ENCODE results near the gene F2.
"Not testable (repeated sequence)": the region's sequence is repeated elsewhere in the genome, so short reads cannot be mapped to it uniquely, and the experiment has no call there.

Gene F2

DNA sequence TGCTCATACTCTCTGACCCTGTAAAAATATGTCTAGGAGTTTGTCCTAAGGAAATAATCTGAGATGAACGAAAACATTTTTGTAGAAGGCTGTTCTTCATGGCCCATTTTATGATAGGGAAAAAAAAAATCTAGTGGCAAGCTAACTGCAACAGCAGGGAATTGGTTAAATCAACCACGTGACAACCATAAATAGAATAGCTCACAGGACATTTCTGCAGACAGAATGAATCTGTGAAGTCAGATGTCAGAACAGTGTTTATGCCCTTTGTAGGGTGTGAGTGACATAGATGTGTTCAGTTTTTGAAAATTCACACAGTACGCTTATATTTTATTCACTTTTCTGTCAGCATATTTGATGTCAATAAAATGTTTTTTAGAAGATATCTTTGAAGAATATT lies 34.6 kb upstream of the F2 start:
- DNase-seq (ENCODE audit: low read depth in 2 of 2, low spot score in 1 of 2): no peak

DNA sequence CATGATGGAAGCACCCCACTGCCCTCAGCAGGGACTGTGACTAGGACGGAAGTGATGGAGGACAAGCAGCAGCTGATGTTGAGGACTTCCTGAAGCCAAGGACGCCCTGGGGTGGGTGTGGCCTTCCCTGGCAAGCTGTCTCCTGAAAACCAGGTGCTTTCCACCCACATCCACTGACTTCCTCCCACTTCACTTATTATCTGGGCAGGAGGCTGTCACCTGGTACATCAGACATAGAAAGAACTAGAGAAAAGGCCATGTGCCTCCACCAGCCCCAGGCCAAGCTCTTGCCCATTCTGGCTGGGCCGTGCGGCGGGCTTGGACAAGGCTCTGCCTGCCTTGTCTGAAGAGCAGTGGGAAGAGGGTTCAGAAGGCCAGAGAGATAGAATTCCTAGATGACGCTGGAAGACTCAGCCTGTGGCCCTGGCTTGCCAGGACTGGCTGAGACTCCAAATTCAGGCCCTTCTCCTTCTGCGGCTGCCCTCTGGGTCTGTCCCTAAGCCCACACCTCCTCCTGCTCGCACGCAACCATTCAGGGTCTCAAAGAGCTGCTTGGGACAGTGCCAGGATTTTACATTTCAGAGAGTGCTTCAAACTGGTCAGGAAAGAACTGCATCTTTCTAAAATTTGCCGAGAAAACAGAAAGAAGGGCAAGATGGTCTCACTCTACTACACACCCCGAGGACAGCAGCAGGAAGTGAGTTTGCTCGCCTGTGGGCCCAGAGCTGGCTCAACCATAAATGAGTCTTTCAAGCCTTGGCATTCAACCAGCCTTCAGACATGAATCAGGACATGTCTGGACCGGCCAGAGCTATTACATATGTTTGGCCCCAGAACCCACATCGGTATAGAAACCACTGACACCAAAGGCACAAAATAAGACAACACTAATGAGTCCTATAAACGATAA lies 31.9 kb upstream of the F2 start:
- no peak for DNase-seq (ENCODE audit: low read depth in 2 of 2, low spot score in 1 of 2)

DNA sequence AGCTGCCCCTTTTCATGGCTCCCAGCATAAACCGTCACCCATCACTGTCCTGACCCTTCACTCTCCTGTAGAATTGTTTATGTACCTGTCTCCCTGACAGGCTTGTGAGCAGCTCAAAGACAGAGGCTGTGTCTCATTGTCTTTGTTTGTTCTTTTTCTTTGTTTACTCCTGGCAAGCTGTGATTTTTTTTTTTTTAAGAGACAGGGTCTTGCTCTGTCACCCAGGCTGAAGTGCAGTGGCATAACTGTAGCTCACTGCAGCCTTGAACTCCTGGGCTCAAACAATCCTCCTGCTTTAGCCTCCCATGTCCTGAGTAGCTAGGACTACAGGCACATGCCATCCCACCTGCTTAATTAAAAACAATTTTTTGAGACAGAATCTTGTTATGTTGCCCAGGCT lies 28.3 kb upstream of the F2 start:
- no peak for DNase-seq (ENCODE audit: low read depth in 2 of 2, low spot score in 1 of 2)

DNA sequence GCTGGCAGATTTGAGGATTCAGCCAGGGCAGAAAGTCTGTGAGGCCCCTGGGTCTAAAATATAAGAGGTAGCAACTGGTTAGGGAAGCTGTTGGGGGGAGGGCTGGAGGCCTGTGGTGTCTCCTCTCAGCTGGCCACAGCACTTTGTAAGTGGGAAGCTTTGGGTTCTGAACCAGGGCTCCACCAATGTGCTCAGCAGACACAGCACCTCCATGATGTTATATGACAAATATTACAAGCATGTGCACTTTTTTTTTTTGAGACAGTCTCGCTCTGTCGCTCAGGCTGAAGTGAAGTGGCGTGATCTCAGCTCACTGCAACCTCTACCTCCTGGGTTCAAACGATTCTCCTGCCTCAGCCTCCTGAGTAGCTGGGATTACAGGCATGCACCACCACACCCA lies 26.6 kb upstream of the F2 start:
- no peak for DNase-seq (ENCODE audit: low read depth in 2 of 2, low spot score in 1 of 2)

DNA sequence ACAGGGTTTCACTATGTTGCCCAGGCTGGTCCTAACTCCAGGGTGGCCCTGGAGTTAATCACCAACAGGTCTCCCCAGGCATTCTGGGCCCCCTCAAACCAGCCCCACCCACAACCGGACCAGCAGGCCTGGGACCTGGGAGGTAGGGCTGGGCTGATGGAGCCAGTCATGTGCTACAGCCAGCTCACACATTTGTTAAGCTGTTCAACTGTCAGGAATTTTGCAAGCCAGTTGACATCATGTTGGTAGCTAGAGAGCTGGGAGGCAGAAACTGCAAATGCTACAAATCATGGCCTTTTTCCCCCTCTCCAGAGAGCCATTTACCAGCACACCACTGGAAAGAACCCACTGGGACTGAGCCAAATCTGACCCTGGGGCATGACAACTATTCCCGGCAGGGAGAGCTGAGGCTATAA lies 25.4 kb upstream of the F2 start:
- DNase-seq (ENCODE audit: low read depth in 2 of 2, low spot score in 1 of 2): no peak

DNA sequence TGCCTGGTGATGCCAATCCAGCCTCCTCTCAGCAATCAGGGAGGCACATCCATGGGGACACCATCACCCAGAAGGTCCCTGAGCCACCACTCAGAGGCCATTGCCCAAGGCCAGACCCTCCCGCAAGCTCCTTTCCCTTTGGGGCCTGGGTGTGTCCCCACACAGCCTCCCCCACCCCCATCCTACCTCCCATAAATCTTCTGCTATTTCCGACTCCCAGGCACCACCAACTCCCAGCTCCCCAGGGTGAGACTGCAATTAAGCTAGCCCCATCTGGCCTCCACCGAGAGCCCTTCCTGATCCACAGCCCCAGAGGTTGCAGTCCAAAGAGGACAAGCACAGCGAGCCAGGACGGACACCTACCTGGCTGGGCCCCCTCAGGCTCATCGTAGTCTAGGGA lies 24.9 kb upstream of the F2 start:
- no peak for DNase-seq (ENCODE audit: low read depth in 2 of 2, low spot score in 1 of 2)

DNA sequence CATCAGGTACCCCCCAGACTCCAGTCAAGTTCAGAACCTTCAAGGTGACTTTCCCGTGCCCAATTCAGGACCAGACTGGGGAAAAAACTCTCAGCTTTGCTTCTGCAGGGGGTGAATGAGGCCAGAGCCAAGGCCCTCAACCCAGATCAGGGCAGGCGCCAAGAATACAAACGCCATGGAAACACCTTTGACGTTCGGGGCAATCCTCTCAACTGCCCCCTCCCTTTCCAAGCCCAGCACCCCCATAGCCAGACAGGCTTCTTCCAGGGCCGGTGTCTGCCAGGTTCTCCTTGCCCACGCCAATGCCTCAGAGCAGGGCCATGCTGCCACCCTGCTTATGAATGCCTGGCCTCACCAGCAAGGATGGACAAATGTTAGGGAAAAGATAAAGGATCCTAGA lies 24.4 kb upstream of the F2 start:
- DNase-seq (ENCODE audit: low read depth in 2 of 2, low spot score in 1 of 2): no peak

DNA sequence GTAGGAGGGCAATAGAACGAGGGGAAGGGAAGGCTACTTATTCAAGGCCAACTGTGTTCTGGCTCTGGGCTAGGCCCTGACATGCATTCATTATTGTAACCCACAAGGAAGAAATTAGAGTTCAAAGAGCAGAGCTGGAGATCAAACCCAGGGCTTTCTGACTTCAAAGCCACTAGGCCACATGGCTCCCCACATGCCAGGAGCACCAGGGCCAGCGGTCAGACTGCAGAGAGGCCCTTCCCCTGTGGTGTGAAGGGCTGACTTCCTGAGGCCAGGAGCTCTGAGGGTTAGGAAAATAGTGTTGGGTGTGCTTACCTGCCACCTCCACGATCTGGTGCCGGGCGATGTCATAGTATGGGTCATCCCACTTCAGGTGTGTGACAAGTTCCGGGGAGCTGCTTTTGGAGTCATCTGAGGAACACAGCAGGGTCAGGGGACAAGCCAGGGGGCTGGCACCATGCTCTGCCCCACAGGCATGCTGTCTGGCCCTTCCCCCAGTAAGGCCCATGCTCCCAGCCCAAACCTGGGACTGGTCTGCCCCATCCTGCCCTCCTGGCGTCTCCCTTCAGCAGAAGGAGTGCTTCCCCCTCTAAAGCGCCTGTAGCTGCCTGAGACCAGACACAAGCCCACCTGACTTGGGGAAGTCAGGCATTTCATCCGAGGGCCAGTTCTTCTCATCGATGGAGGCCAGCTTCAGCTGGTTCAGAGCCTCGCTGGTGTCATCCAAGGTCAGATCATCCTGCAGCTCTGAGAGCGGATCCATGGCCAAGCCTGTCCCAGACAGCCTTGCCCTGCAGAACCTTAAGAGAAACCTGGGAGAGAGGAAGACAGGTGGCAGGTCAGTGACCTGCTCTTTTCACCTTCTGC lies 23.4 kb upstream of the F2 start:
- DNase-seq (ENCODE audit: low read depth in 2 of 2, low spot score in 1 of 2): no peak

DNA sequence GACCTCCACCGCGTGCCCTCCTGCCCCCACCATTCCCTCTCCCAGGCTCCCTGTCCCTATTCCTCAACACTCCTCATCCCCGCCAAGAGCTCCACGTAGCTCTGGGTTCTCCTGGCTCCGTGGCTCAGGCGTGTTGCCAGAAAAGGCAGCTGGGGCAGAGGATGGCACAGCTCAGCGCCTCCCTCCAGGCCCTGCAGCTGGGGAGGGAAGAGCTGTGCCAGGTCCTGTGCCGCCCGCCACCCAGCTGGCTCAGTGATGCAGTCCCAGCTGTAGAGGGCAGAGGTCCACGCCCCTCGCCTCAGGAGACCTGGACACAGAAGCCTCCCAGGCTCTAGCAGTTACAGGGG lies 22.8 kb upstream of the F2 start:
- DNase-seq (ENCODE audit: low read depth in 2 of 2, low spot score in 1 of 2): no peak

DNA sequence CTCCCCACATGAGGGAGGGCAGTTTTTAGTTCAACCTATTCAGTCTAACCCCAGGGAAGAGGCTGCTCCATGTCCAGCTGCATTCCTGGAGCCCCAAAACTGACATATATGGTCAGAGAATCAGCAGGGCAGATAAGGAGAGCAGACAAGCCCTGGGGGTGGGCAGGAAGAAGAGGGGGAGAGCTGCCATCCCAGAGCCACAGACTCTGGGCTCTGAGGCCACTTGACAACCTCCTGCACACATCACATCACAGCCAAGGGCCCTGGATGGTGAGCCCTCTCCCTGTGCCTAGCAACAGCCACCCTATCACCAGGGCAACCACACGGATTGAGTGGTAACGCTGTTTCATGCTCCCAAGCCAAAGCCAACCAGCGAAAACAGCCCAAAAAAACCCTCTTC lies 21.7 kb upstream of the F2 start:
- no peak for DNase-seq (ENCODE audit: low read depth in 2 of 2, low spot score in 1 of 2)

DNA sequence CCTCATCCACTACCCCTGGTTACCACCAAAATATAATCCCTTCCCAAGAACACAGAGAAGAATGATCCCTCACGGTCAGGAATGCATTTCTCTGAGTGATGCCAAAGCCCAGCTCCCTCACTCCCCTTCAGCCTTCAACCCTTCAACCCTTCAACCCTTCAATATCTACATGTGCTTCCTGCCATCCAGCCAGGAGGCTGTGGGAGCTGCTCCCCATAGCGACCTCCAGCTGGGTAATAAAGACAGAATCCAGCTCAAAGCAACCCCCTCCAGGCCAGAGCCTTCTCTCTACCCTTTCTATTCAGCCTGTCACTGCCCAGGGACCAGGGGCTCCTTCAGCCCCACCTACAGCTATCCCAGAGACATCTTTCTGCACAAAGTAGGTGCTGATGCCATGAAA lies 21.3 kb upstream of the F2 start:
- DNase-seq (ENCODE audit: low read depth in 2 of 2, low spot score in 1 of 2): no peak

DNA sequence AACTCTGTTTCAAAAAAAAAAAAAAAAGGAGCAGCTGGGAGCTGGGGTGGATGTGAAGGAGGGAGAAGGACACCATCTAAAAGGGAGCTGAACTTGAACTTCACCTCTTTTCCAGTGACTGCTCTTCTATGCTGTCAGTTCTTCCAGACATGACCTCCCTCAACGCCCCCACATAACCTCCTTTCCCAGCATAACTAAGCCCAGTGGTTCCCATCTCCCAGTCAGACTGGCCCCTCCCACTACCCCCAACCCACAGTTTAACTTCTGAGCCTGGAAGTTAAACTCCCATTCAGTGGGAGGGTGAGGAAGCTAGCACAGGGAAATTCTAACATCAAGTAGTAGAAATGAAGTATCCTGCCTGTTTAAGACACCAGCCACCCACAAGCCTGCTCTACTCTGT lies 20.4 kb upstream of the F2 start:
- DNase-seq (ENCODE audit: low read depth in 2 of 2, low spot score in 1 of 2): no peak

DNA sequence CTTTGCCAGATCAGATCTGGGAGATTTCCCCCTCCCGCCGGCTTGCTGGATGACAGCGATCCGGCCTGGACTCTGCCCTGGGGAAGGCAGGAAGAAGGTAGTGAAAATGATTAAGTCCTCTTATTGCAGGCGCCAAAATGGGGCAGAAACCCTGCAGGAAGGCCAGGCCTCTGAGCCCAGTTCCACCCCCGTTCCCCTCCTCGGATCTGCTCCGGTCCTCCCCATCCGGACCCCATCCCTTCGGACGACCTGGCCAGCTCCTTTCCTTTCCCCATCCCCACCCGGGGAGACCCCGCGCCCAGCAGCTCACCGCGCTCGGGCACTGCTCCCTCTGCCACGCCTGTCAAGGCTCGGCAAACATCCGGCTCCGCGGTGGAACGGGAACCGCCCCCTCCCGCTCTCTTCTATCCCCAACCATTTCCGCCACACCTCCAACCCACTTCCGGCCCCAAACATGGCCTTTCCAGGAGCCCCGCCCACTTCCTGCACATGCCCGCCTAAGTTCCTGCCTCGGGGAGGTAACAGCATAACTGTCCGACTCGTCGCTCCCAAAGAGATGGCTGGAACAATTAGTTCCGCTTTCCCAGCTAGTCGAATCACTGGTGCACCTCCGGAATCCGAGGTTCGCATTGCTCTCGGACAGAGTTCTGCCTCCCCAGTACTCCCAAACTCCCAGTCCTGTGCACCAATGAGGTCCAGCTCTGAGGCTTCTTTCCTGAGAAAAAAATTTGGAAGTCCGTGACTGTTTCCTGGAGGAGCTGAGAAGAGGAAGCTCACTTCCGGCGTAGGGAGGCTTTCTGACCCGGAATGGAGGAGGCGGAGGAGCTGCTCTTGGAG lies 18.6 kb upstream of the F2 start, which contains the start of the genes ARHGAP1 and ZNF408:
TSS of gene ARHGAP1 (minus strand) at position 379 of the 837 bp plus-strand sequence. CDS start 4,512 bp downstream, outside the sequence.
TSS of gene ZNF408 (plus strand) at position 791 of the 837 bp plus-strand sequence. CDS start at position 808, 17 bp downstream.
- DNase-seq (ENCODE audit: low read depth in 2 of 2, low spot score in 1 of 2): peak; percentile 98 to 99

DNA sequence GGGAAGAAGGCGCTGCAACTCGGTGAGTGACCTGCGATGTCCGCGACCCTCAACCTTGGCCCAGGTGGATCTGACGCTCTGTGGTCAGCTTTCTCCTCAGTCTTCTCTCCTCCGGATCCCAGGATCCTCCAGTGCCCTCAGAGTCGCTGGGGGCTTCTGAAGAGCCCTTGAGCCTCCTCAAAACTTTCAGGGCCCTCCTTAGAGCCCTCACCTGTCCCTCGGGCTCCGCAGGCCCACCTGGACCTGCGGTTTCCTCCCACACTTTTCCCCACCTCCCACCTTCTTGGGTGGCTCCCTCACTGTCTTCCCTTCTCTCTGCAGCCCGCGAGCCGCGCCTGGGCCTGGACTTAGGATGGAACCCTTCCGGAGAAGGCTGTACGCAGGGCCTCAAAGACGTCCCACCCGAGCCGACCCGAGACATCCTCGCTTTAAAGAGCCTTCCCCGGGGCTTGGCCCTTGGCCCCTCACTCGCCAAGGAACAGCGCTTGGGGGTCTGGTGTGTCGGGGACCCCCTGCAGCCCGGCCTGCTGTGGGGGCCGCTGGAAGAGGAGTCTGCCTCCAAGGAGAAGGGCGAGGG lies 17.8 kb upstream of the F2 start:
- DNase-seq (ENCODE audit: low read depth in 2 of 2, low spot score in 1 of 2): no peak

DNA sequence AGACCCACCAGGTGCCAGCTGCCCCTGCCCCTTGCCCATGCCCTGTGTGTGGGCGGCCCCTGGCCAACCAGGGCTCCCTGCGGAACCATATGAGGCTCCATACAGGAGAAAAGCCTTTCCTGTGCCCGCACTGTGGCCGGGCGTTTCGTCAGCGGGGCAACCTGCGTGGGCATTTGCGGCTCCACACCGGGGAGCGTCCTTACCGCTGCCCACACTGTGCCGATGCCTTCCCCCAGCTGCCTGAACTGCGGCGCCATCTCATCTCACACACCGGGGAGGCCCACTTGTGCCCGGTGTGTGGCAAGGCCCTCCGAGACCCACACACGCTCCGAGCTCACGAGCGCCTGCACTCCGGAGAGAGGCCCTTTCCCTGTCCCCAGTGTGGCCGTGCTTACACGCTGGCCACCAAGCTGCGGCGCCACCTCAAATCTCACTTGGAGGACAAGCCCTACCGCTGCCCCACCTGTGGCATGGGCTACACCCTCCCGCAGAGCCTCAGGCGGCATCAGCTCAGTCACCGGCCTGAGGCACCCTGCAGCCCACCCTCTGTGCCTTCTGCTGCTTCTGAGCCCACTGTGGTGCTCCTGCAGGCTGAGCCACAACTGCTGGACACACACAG lies 13.8 kb upstream of the F2 start:
- no peak for DNase-seq (ENCODE audit: low read depth in 2 of 2, low spot score in 1 of 2)

DNA sequence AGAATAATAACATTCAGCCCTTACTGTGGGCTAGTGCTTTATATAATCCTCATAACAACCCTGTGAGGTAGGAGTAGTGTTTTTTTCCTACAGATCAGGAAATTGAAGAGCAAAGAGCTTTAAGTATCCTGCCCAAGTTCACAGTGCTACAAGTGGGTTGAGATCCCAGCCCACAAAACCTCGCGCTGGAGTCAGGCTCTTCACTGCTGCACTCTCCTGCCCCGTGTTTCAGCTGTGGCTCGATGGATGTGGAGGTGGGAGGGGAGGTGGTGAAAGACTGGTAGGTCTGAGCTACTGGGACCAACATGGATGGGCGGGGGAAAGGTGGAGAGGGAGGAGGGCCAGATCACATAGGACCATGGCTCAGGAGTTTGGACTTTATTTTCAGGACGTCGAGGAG lies 12.1 kb upstream of the F2 start:
- DNase-seq (ENCODE audit: low read depth in 2 of 2, low spot score in 1 of 2): no peak

DNA sequence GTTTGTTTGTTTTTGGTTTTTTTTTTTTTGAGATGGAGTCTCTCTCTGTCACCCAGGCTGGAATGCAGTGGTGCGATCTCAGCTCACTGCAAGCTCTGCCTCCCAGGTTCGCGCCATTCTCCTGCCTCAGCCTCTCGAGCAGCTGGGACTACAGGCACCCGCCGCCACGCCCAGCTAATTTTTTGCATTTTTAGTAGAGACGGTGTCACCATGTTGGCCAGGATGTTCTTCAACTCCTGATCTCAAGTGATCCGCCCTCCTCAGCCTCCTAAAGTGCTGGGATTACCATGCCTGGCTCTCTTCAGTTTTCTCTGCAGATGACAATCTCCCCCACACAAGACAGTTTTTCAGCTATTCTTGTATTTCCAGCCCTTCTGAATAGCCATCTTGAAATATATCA lies 9.7 kb upstream of the F2 start:
- DNase-seq (ENCODE audit: low read depth in 2 of 2, low spot score in 1 of 2): not testable (repeated sequence)

DNA sequence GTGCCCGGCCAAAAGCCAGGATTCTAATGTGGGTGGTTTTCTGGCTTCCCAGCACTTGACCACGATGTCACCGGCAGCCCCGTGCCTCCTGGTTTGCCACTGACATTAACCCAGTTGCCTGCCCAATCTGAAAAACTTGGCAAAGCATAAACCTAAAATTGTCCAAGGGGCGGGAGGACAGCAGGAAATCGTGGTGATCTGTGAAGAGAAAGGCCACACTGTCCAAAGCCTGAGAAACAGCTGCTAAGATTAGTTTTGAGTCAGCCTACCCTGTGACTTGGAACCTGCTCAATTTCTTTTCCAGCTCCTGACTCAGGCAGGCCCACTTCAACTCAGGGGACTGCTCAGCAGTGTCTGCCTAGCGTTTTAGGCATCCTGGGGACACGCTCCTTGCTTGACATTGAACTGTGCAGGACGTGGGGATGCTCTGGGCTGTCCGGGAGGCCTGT lies 8.2 kb upstream of the F2 start:
- no peak for DNase-seq (ENCODE audit: low read depth in 2 of 2, low spot score in 1 of 2)

DNA sequence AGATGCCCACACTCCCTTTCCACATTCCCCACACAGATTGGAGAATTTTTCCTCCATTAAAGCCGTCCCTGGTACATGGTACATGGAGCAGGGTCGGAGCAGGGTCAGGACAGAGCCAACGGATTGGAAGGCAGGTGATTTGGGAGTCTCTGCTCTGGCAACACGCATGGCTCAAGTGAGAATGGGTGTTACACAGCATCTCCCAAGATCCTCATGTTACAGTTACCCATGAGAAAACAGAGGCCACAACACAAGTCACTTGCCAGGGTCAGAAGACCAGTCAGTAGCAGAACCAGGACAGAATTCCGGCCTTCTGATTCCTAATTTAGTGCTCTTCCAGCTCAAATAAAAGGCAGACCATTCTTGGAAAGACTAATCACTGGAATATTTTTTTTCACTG lies 7.7 kb upstream of the F2 start:
- no peak for DNase-seq (ENCODE audit: low read depth in 2 of 2, low spot score in 1 of 2)

DNA sequence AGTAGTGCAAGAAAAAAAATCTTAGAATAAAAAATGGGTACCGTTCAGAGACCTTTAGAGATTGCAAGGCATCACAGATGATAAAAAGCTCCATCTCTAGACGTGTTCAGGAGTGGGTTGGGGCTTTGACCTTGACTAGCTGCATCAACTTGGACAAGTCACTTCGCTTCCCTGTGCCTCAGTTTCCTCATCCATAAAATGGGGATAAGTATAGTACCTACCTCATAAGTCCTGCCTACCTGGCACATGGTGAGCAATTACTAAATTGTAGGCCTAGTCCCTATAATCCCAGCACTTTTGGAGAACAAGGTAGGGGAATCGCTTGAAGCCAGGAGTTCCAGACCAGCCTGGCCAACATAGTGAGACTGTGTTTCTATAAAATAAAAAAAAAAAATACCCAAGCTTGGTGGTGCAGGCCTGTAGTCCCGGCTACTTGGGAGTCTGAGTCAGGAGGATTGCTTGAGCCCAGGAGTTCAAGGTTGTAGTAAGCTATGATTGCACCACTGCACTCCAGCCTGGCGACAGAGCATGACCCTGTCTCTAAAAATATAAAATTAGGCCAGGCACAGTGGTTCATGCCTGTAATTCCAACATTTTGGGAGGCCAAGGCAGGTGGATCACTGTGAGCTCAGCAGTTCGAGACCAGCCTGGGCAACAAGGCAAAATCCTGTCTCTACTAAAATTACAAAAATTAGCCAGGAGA lies 6.0 kb upstream of the F2 start:
- no peak for DNase-seq (ENCODE audit: low read depth in 2 of 2, low spot score in 1 of 2)

Data from stimulated activated CD8-positive, alpha-beta memory T cell treated with anti-CD3 and anti-CD28 coated beads, Interleukin-4, amount 100 ng/mL, for 4 hours (primary cell).